Astrocyte (in vitro differentiated cells and primary cell): ENCODE data around the gene ICA1.

ENCODE experiments used
- EZH2 ChIP-seq: IDR thresholded peaks from 2 replicates; pipeline ENCODE4 v1.6.1; 2012; ENCODE audit warnings: mild to moderate bottlenecking, low read length, inconsistent platforms; ENCODE audit not compliant: insufficient read depth
- TF ChIP-seq, protein P1 (sequence below): IDR thresholded peaks from 2 replicates; pipeline ENCODE4 v1.5.1; 2011; ENCODE audit warnings: low read depth, mild to moderate bottlenecking, inconsistent platforms, low read length, moderate library complexity; ENCODE audit not compliant: insufficient read depth

DNA sequence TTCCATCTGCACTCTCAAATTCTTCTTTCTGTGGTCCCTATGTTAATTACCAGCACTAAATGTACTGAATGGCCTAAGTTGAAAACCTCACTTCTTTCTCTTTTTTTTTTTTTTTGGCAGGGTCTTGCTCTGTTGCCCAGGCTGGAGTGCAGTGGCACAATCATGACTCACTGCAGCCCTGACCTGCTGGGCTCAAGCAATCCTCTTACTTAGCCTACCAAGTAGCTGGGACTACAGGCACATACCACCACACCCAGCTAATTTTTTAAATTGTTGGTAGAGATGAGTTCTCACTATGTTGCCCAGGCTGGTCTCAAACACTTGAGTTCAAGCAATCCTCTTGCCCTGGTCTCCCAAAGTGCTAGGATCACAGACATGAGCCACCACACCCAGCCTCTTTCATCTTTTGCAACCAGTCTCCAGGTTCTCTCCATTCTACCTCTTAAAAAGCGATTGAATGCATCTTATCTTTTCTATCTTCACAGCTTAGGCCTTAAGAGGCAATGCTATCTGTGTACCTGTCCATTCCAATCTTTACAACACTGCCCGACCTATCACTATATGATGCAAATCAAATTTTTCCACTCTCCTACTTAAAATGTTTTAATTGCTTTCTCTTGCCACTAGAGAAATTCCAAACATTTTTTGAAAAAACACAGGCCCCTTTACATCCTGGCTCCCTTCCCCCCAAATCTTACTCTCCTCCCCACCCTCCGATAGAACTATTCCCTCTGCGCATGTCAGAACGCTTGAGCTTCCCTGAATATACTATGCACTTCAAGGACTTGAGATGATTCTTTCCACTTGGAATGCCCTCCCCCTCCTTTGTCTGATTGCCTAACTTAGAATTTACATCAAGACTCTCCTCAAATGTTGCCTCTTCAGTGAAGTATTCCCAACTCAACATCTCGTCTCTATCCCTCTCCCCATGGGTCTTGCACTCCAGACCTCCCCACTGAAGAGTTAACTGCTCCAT is 6.0 kb downstream of the ICA1 start:
- TF ChIP-seq, protein P1, sequence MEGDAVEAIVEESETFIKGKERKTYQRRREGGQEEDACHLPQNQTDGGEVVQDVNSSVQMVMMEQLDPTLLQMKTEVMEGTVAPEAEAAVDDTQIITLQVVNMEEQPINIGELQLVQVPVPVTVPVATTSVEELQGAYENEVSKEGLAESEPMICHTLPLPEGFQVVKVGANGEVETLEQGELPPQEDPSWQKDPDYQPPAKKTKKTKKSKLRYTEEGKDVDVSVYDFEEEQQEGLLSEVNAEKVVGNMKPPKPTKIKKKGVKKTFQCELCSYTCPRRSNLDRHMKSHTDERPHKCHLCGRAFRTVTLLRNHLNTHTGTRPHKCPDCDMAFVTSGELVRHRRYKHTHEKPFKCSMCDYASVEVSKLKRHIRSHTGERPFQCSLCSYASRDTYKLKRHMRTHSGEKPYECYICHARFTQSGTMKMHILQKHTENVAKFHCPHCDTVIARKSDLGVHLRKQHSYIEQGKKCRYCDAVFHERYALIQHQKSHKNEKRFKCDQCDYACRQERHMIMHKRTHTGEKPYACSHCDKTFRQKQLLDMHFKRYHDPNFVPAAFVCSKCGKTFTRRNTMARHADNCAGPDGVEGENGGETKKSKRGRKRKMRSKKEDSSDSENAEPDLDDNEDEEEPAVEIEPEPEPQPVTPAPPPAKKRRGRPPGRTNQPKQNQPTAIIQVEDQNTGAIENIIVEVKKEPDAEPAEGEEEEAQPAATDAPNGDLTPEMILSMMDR, result no peak
- TF ChIP-seq EZH2, result no peak
